OCI-LY1 (cell line): ENCODE results near the gene PLCB4.

Source experiments
- EZH2 ChIP-seq: fragments of 200-600 bp; sonication (generic), shearing (Covaris generic); IDR thresholded peaks from 2 replicates; pipeline ENCODE4 v1.8.0; 2017; ENCODE audit warnings: borderline replicate concordance, mixed run types, mild to moderate bottlenecking, antibody characterized with exemption, low read length, moderate library complexity, mixed read lengths
- TF ChIP-seq, protein P1 (sequence below): fragments of 200-600 bp; sonication (generic), shearing (Covaris generic); IDR thresholded peaks from 2 replicates; pipeline ENCODE4 v1.5.1; 2017; ENCODE audit warnings: mild to moderate bottlenecking, antibody characterized with exemption, low read length, moderate library complexity, mixed read lengths

DNA sequence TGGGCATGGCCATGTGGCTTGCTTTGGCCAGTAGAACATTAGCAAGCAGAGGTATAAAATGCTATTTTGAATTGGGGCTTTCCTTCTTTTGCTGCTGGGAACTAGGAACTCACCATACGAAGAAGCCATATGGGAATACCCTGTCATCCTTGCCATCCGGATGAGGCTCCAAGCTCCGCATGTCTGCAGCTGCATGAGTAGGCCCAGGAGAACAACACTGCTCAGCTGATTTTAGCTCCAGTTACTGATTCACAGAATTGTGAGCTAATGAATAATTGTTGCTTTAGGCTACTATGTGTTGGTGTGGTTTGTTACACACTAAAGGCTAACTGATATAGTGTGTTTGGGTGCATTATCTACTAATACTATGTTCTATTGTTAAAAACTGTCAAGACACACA, 2.7 kb upstream of the PLCB4 start:
- TF ChIP-seq EZH2, result no peak
- TF ChIP-seq, protein P1, sequence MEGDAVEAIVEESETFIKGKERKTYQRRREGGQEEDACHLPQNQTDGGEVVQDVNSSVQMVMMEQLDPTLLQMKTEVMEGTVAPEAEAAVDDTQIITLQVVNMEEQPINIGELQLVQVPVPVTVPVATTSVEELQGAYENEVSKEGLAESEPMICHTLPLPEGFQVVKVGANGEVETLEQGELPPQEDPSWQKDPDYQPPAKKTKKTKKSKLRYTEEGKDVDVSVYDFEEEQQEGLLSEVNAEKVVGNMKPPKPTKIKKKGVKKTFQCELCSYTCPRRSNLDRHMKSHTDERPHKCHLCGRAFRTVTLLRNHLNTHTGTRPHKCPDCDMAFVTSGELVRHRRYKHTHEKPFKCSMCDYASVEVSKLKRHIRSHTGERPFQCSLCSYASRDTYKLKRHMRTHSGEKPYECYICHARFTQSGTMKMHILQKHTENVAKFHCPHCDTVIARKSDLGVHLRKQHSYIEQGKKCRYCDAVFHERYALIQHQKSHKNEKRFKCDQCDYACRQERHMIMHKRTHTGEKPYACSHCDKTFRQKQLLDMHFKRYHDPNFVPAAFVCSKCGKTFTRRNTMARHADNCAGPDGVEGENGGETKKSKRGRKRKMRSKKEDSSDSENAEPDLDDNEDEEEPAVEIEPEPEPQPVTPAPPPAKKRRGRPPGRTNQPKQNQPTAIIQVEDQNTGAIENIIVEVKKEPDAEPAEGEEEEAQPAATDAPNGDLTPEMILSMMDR, result no peak
